Endodermal cell (in vitro differentiated cells): Measurements from ENCODE around the gene SUPT4H1. TPM values are rescaled to one million over a fixed set of nuclear protein-coding genes. Genes with fewer than 3 reads are reported as not detected.

Experiments
- DNase-seq: peaks from one replicate; pipeline ENCODE4 v3.0.0-alpha.2; 2017
- H3K27ac ChIP-seq: 2 replicates; pipeline ENCODE4 v1.5.1; 2013; ENCODE audit warnings: mild to moderate bottlenecking, low read depth, low read length, moderate library complexity
- H3K27me3 ChIP-seq: 2 replicates; pipeline ENCODE4 v1.6.1; 2013; ENCODE audit warnings: mild to moderate bottlenecking, low read length, moderate library complexity; ENCODE audit not compliant: insufficient read depth, control insufficient read depth, poor library complexity, severe bottlenecking
- H3K36me3 ChIP-seq: 2 replicates; pipeline ENCODE4 v1.7.0; 2013; ENCODE audit warnings: mild to moderate bottlenecking, low read length, moderate library complexity; ENCODE audit not compliant: control insufficient read depth, insufficient read depth
- H3K4me1 ChIP-seq: one replicate; pipeline ENCODE4 v1.7.0; 2013; ENCODE audit warnings: low read length; ENCODE audit not compliant: control insufficient read depth, insufficient read depth
- H3K4me3 ChIP-seq: 2 replicates; pipeline ENCODE4 v1.5.1; 2013; ENCODE audit warnings: mild to moderate bottlenecking, low read length, moderate library complexity
- H3K9ac ChIP-seq: 2 replicates; pipeline ENCODE4 v1.6.1; 2013; ENCODE audit warnings: mild to moderate bottlenecking, low read length, moderate library complexity; ENCODE audit not compliant: poor library complexity, severe bottlenecking; ENCODE audit errors: extremely low read depth
- H3K9me3 ChIP-seq: 2 replicates; pipeline ENCODE4 v1.6.1; 2013; ENCODE audit warnings: mild to moderate bottlenecking, low read length, moderate library complexity; ENCODE audit not compliant: control insufficient read depth
- H3K27ac Mint-ChIP-seq: 2 replicates; pipeline ENCODE4 v1.8.0; 2020; ENCODE audit warnings: mixed read lengths
- H3K27me3 Mint-ChIP-seq: 2 replicates; pipeline ENCODE4 v1.8.0; 2021; ENCODE audit warnings: mild to moderate bottlenecking, mixed read lengths; ENCODE audit not compliant: insufficient read depth
- H3K36me3 Mint-ChIP-seq: 2 replicates; pipeline ENCODE4 v1.8.0; 2020; ENCODE audit warnings: low read depth, mixed read lengths
- H3K4me1 Mint-ChIP-seq: 2 replicates; pipeline ENCODE4 v1.8.0; 2020; ENCODE audit warnings: mixed read lengths
- H3K4me3 Mint-ChIP-seq: 2 replicates; pipeline ENCODE4 v1.8.0; 2020; ENCODE audit warnings: mild to moderate bottlenecking, moderate library complexity, mixed read lengths
- H3K9me3 Mint-ChIP-seq: 2 replicates; pipeline ENCODE4 v1.8.0; 2020; ENCODE audit warnings: mild to moderate bottlenecking, mixed read lengths
- WGBS, 2 experiments: methylation state at CpG; one replicate each; pipeline versions ENCODE4 v1.1.5 to v1.1.7; 2013; ENCODE audit warnings: missing lambda C conversion rate in 2 of 2, mixed read lengths in 1 of 2; ENCODE audit not compliant: insufficient coverage in 1 of 2, insufficient read length in 1 of 2; 5-methylcytosine and 5-hydroxymethylcytosine counted together
- microRNA-seq: library from miRNA; unstranded; fragments of <30 nt; microRNA quantifications from one replicate; pipeline ENCODE4 v1.2.0, GENCODE V29; 2020; ENCODE audit warnings: borderline microRNAs expressed
- total RNA-seq, 2 donors: library from RNA; stranded (reverse); fragmentation: NEBNext Ultra II Directional in 1 of 2; extraction: Animal tissue kit (Norgen Biotek cat#: 25700) in 1 of 2; gene quantifications; 2 replicates in 1 of 2; 3 replicates in 1 of 2; pipeline ENCODE4 v1.2.1, GENCODE V29; 2021
- TF ChIP-seq, protein P1 (sequence below): fragments of 200-600 bp; sonication (generic); conservative IDR thresholded peaks from 2 replicates; pipeline ENCODE4 v1.5.0; 2021; ENCODE audit warnings: antibody characterized with exemption, mild to moderate bottlenecking

The SUPT4H1 gene
- total RNA-seq, 2 donors from 2014 or later: 97.2 to 98.8 TPM

DNA sequence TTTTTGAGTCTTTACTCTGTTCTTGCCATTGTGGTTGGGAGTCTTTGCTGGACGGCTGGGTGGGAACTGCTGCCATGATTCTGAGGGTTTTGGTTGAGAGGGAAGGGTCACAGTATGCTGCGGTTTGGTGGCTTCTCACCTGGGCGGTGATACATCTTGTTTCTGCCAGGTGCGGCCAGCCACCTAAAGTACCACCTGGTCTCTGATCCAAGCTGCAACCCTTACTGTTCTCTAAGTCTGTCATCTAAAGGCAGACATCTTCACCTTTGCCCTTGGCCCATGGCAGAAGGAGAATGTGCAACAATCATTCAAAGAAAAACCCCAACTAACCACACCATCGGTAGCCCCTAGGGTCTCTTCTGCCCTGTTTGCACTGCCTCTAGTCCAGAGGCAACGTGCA, 51.7 kb downstream of the SUPT4H1 start:
- no peaks in the 10 kb centered on the region for H3K4me1 ChIP-seq
- H3K36me3 ChIP-seq: no peaks in the 10 kb centered on the region
- DNase-seq: no peak
- H3K27me3 Mint-ChIP-seq: peaks cover 3% of the 10 kb centered on the region
- TF ChIP-seq, protein P1, sequence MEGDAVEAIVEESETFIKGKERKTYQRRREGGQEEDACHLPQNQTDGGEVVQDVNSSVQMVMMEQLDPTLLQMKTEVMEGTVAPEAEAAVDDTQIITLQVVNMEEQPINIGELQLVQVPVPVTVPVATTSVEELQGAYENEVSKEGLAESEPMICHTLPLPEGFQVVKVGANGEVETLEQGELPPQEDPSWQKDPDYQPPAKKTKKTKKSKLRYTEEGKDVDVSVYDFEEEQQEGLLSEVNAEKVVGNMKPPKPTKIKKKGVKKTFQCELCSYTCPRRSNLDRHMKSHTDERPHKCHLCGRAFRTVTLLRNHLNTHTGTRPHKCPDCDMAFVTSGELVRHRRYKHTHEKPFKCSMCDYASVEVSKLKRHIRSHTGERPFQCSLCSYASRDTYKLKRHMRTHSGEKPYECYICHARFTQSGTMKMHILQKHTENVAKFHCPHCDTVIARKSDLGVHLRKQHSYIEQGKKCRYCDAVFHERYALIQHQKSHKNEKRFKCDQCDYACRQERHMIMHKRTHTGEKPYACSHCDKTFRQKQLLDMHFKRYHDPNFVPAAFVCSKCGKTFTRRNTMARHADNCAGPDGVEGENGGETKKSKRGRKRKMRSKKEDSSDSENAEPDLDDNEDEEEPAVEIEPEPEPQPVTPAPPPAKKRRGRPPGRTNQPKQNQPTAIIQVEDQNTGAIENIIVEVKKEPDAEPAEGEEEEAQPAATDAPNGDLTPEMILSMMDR: no peak
- H3K27ac ChIP-seq: no peak overlapping the region
- H3K27me3 ChIP-seq: no peaks in the 10 kb centered on the region
- H3K9me3 ChIP-seq: no peaks in the 10 kb centered on the region
- H3K36me3 Mint-ChIP-seq: no peaks in the 10 kb centered on the region
- no peak overlapping the region for H3K4me3 Mint-ChIP-seq
- H3K9me3 Mint-ChIP-seq: no peaks in the 10 kb centered on the region
- no peak overlapping the region for H3K27ac Mint-ChIP-seq
- no peak overlapping the region for H3K4me3 ChIP-seq
- WGBS, 2 experiments: 89 to 94% methylated on average over 3 to 6 of the region's 6 CpGs
- no peak overlapping the region for H3K9ac ChIP-seq
- no peaks in the 10 kb centered on the region for H3K4me1 Mint-ChIP-seq

Small RNA genes lying within 50 kb of the gene (microRNA-seq; reads per million reads assigned to microRNA genes)
- gene MIR4736: not detected

Other genes starting within 250 kb of the SUPT4H1 start
- under 1 TPM; 0.07 to 0.22 TPM for gene OR4D1, start 203.8 kb downstream of the SUPT4H1 start, total RNA-seq
- gene OR4D2, start 185.2 kb downstream of the SUPT4H1 start, total RNA-seq: not detected
- gene EPX, start 159.5 kb downstream of the SUPT4H1 start, total RNA-seq: not detected
- 10 to 100 TPM; 31.8 to 32.2 TPM for gene MKS1, start 132.9 kb downstream of the SUPT4H1 start, total RNA-seq
- not detected for gene LPO, start 113.6 kb downstream of the SUPT4H1 start, total RNA-seq
- gene MPO, start 71.3 kb downstream of the SUPT4H1 start, total RNA-seq: not detected
- 10 to 100 TPM; 31.3 to 36.8 TPM for gene TSPOAP1, start 23.4 kb downstream of the SUPT4H1 start, total RNA-seq
- 1 to 10 TPM; 3.2 to 4.1 TPM for gene RNF43, start 65.3 kb upstream of the SUPT4H1 start, total RNA-seq
- gene HSF5, start 136.2 kb upstream of the SUPT4H1 start, total RNA-seq: under 1 TPM; 0.09 to 0.22 TPM
- 10 to 100 TPM; 39.4 to 52.9 TPM for gene MTMR4, start 162.4 kb upstream of the SUPT4H1 start, total RNA-seq